Activated gamma-delta T cell (primary cell): Measurements from ENCODE around the gene ETV6.

Source experiments
- DNase-seq: peaks from one replicate; lab custom pipeline; 2025; lab: John Stamatoyannopoulos, UW

ETV6 gene

DNA sequence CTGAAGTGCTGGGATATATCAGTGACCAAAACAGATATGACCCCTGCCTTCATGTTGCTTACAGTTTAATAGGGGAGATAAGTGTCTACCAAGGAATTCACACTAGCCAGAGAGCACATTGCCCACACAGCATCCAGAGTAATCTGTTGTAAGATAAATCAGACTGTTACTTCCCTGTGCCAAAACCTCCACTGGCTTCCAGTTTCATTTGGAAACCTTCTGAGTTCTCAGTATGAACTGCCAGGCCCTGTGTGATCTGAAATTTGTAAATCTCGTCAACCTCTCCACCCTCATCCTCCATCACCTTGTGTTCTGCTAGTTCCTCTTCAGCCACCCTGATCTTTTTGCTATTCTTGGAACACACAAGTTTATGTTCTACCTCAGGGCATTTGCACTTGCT lies 154.7 kb downstream of the ETV6 start:
- DNase-seq = no peak

DNA sequence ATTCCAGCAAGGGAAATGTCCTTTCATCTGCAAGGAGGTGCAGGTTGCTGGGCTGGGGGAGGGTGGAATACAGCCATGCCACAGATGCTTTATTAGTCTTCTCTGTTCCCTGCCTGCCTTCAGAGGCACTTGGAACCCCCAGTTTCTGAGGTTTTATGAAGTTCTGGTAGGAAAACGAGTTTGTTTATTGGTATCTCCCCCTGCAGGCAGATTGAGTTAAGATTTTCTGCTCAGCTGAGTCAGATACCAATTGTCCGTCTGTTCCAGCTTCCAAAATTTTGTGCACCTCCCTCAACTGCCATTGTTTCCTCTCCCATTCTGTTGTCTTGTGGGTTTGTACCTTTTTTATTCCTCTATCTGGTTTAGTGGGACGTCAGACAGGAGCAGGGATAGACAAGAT lies 155.6 kb downstream of the ETV6 start:
- DNase-seq = no peak

DNA sequence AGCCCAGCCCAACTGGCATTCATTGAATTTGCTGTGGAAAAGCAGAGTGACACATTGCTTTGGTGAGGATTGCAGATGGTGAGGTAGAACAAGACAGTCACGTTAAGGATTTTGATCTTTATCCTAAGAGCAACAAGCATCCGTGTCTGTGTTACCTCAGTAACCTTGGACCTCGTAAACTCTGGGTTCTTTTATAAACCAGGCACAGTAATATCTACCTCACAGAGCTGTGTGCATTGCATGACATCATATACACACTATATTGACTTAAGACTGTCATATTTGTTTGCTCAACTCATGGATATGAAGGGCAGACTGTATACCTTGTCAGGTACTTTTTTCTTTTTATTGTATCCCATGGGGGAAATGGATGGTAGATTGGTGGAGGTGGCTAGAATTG lies 156.2 kb downstream of the ETV6 start:
- DNase-seq = no peak

DNA sequence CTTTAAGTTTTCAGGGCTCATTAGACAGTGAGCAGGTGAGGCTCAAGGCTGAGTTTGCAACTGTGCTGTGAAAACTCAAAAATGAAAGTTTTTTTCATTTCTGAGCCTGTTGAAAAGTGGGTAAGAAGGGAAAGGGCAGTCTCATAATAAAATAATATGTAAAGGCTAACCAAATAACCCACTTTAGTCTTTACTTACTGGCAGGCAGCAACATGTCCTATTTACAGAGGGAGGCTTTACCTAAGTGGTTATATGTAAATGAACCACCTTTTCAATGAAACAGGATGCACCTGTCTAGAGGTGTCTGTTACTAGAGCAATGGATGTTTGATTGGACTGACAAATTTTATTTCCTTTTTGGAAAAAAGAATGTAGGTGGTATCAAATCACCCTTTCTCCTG lies 158.0 kb downstream of the ETV6 start:
- DNase-seq = no peak

DNA sequence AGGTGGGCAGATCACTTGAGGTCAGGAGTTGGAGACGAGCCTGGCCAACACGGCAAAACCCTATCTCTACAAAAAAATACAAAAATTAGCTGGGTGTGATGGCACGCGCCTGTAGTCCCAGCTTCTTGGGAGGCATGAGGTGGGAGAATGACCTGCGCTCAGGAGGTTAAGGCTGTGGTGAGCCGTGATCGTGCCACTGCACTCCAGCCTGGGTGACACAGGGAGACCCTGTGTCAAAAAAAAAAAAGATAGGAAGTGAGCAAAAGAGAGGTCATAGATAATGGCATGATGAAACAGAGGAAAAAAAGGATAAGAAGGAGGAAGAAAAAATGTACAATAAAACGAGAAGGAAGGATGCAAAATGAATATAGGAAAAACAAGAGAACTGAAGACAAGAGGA lies 159.5 kb downstream of the ETV6 start:
- no peak for DNase-seq

DNA sequence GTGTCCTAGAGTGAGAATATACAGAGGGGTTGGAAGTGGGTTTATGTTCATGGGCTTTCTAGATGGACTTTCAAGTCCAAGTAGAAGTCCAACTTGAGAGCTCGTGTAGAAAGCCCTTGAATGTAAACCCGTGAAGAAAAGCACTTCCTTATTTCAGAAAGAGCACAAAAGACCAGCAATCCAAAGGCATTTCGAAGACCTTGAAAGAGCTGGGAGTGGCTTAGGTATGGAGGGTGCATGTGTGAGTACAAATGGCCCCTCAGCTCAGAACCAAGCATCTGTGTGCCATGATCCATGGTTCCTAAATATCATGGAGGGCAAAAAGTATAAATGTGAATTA lies 160.7 kb downstream of the ETV6 start:
- no peak for DNase-seq

DNA sequence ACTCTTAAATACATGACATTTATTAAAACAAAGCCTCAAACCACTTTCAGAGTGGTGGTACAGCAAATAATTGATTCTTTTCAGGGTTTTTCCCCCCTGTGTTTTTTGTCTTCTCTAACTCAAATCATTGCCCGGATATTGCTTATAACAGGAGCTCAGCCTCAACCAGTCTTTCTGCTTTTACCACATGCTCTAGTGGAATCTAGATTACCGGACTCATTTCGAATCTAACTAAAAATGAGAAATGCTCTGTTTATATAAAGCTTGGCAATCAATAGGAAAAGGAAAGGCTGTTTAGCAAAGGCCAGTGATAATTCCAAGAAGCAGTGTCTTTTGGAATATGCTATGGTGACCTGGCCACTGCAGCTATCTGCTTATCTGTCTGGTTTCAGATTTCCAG lies 161.5 kb downstream of the ETV6 start:
- no peak for DNase-seq

DNA sequence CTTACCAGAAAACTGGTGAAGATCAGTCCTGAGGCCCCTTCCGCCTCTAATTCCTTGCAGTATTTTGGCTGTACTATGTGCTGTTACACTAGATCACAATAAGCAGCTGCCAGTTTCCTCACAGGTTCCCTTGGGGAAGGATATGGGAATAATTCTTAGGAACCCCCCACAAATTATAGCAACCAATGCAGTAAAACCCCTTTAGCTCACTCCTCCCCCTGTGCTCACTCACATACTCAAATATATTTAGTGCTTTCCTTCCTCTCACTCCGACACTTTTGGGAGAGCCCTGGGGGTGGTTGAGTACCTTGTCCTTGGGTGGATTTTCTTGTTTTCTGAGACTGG lies 162.7 kb downstream of the ETV6 start:
- DNase-seq = no peak

DNA sequence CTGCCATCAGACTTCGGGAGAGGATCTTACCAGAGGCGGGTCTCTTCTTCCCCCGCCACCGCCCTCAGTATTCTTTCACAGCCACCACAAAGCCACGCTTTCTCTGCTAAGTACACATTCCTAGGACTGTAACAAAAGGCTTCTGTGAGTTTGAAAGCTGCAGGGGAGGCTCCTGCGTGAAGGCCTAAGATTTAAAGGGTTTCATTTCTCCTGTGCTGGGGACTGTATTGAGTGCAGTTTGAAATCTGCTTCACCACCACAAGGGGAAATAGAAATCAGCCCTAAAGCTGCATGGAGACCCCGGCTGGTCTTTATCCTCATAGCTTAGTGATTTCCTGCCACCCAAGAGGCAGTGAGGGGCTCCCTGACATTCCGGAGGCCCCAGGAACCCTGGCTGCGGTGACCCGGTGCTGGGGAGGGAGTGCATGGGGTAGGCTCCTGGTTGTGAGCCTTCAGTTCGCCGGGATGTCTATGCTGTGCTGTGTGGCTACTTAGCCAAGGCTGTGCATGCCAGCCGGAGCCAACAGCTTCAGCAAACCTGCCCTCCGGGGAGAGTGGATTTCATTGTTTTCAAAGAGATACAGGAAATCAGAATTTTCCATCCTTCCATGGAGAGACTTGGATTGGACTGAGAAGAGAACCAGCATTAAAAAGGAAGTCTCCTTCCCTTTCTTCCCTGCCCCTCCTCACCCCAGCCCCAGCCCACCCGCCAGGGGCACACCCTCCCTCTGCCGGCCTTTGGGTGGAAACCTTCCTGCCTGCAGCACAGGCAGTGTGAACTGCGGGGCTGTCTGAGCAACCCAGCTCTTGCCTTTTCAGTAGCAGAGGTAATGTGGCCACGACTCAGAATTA lies 163.3 kb downstream of the ETV6 start:
- no peak for DNase-seq

DNA sequence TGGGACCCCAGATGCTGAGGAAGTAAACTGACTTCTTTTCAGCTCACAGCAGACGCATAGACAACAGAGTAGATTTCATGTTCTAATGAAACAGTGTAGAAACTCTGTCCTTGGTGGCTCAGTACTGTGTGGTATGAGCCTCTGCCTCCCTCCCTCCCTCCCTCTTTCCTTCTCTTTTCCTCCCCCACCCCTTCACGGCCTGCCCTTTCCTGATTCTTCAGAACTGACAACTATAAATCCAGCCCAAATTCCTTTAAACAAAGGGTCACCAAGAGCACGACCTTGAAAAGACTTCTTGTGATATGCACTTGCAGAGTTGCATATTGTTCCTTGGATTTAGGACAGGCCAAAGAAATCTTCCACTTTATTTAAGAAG lies 164.0 kb downstream of the ETV6 start:
- no peak for DNase-seq

DNA sequence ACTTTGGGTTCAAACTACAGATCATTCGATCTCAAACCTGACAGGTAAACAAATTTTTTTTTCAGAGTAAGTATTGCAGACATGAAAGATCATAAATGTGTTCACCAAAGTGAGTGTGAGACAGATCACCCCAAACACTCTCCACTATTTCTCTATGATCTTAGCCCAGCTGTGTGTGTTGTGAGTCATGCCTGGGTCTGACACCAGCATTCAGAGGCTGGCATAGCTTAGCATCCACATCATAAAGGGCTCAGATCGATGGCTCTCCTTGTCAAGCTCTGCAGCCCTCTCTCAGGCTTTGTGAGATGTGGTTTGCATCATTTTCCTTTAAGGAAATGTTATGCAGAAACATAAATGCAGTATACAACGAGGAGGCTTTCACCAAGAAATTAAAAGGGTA lies 164.9 kb downstream of the ETV6 start:
- DNase-seq = no peak

DNA sequence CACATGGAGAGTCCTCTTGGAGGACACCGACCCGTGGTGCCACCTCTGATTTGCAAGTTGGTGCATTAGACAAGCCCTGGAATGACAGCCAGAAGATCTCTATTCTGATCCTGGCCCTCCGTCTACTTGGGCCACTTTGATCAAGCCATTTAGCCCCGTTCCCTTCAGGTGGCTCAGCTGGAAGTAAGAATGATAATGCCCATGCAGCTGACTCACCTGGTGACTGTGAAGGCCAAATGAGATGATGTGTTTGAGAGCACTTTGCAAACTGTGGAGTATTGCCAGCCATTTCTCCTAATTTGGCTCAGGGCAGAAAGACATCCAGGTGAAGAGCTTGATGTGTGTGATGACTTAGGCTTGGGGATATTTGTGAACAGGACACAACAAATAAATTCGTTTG lies 165.9 kb downstream of the ETV6 start:
- DNase-seq = no peak

DNA sequence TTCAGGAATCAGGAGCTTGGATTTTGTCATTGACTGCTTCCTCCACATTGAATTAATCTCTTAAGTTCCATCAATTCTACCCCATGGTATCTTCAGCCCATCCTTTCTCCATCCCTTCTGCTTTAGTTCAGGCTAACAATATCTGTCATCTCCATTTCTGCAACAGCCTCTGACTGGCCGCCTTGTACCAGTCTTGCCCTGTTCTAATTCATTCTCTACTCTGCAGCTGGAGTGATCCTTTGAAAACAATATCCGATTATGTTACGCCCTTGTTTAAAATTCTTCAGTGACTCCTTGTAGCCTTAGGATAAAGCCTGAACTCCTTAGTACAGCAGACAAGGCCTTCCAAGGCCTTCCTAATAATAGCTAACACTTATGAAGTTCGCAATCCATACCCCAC lies 170.2 kb downstream of the ETV6 start:
- DNase-seq = no peak

DNA sequence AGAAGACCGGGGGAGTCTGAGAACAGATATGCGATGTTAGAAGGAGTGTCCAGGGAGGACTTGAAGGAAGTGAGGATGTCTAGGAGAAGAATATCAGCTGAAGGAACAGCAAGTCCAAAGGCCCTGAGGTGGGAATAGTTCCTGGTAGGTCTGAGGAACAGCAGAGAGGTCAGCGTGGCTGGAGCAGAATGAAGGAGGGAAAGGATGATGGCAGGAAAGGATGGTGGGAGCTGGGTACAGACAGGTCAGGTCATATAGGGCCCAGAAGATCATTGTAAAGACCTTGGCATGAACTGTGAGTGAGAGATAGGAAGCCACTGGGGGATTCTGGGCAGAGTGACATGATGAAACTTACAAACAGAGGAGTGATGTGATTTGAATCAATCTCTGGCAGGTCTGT lies 171.0 kb downstream of the ETV6 start:
- DNase-seq = no peak

DNA sequence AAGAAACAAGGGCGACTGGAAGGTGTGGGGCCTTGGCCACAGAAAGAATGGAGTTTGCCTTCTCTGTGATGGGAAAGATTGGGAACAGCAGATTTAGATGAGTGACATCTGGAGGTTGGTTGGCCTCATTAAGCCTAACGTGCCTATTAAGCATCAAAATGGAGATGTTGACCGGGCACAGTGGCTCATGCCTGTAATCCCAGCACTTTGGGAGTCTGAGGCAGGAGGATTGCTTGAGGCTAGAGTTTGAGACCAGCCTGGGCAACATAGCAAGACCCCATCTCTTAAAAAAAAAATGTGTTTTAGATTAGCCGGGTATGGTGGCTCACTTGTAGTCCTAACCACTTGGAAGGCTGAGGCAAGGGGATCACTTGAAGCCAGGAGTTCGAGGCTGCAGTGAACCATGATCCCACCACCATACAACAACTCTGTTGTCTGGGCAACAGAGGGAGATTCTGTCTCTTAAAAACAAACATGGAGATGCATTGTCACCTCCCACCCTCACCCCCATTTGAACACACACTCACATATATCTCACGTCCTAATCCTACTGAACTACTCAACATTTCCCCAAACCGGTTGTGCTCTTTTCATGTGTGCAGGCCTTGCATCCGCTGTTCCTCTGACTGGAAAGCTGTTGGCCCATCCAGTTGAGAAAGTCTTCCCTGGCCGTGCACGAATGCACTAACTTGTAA lies 172.1 kb downstream of the ETV6 start:
- DNase-seq = no peak

DNA sequence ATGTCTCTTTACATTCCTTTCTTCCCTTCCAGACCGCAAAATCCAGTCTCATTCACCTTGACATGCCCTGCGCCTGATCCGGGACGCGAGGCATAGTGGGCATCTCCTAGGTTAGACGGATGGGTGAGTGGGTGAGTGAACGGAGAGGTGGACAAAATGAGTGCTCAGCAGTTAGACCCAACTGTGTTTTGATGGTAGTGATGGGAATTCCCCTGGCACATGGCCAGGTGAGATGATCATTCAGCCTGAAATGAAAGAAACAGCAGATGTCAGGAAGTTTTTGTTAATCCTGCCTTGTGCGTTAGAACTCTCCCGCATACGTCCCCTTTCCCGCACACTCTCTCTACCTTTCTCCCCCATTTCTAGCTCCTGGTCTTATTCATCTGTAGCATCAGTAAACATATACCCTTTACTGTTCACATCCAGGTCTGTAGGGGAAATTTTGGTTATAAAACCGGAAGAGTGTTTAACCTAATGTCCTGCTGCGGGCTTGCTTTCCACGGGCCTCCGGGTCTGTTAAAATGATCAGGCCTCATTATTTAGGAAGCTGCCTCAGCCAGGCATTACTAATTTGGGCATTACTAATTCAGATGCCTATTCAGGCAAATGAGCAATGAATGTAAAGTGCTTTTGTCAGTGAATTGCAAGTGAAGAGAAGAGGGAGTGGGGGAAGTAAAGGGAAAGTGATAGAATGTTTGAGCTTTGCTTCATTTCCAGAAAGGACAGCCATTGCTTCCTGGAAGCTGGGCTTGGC lies 172.8 kb downstream of the ETV6 start:
- no peak for DNase-seq

DNA sequence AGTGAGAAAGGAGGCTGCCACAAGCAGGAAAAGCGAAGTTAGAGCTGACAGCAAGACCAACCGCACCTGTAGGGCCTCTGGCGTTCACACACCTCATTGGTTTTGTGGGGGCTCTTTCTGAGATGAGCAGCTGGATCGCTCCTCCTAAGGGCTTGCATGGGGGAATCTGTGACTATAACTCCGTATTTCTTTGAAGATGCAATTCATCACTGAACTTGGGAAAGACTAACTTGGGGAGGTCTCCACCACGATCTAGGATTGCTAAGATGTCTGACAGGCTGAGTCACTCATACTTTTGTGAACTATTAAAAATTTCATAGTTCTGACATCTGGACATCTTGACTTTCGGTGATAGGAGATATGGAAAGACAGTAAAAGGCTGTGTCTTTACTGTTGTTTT lies 173.6 kb downstream of the ETV6 start:
- no peak for DNase-seq

DNA sequence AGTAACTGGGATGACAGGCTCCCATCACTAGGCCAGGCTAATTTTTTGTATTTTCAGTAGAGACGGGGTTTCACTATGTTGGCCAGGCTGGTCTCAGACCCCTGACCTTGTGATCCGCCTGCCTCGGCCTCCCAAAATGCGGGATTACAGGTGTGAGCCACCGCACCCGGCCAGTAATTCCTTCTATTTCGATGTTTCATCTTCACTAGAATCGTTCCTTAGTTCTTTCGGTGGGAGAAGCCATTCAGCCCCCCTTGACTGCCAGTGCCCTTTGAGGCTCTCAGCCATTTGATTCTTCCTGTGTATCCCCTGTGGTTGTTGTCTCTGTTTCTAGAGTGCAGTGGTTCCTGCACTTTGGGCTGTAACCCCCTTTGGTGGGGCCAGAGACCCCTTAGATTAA lies 174.1 kb downstream of the ETV6 start:
- no peak for DNase-seq

DNA sequence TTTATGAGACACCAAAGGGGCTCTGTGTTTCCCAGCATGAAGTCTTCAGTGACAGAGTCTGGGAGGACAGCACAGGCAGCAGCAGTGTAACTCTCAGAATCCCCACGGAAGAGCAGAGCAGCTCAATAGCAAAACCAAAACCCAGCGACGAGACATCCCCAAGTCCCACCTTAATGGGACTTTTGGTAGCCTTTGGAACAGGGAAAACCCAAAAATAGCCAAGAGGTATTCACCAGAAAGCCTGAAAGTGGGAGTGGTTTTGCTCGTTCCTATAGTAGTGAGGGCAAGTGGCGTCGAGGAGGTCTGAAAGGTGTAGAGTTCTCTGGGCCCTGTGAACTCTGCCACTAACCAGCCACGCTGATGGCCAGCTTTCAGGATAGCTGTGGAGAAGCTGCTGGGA lies 174.6 kb downstream of the ETV6 start:
- no peak for DNase-seq

DNA sequence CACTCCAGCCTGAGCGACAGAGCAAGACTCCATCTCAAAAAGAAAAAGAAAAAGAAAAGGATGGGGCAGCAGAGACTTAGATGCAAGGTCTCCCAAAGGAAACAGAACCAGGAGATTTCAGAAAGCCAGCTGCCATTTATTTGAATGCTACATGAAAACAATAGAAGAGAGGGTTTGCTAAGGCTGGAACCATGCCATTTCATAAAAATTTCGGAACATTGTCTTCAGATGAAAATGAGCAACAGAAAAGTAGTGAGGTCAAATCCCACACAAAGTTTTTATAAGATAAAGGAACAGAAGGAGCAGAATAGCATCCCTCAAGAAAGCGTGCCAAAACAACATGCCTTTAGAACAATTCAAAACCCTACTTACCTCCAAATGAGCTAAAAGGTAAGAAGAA lies 175.3 kb downstream of the ETV6 start:
- DNase-seq = no peak

DNA sequence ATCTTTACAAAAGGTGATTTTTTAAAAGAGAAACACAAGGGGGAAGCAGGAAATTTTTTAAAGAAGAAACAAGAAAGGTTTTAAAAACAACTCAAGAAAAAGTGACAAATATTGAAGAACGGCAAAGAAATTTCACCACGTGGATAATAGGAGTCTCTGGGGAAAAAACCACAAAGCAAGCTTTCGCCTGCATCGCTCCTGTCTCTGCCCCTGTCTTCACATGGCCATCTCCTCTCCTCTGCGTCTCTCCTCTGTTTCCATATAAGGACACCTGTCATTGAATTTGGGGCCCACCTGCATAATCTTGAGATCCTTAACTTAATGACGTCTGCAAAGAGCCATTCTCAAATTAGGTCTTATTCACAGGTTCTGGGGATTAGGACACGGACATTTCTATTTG lies 175.8 kb downstream of the ETV6 start:
- DNase-seq = no peak

DNA sequence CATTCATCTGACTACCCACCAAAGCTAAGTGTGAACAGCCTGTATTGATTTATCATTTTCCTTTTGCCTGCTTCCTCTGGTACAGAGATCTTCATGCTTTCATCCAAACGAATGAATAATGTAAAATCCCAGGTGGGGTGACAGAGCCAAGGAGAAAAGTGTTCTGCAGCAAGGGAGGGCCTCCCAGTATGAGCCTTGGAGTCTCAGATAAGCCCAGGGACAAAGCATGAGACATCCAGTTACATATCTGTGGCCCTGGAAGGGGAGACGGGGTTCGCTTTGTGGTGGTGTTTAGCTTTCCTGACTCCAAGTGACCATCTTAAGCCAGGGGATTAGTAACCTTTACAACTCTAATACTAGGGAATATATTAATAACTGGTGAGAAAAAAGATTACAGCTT lies 177.1 kb downstream of the ETV6 start:
- DNase-seq = no peak
